CD4-positive, alpha-beta T cell (primary cell): ENCODE measurements around the gene DNAAF8. TPM values are rescaled to one million over a fixed set of nuclear protein-coding genes. Genes with fewer than 3 reads are reported as not detected.
A peak's percentile ranks its signal among the peaks of the same experiment; 100 is the strongest.

Experiments used
- ATAC-seq: fragments of 200-7000 bp; cut with Tn5 transposase; one replicate; pipeline ENCODE4 v1.10.0; 2022; ENCODE audit warnings: mild to moderate bottlenecking; ENCODE audit not compliant: poor library complexity
- CTCF ChIA-PET: fragments of 350-600 bp; sonication (Branson Sonifier 250); formaldehyde crosslinking; loops from one replicate; lab custom pipeline; 2021; ENCODE audit warnings: antibody characterized with exemption, inconsistent platforms; lab: Charles Lee
- POLR2A ChIA-PET: fragments of 350-600 bp; sonication (Branson Sonifier 250); formaldehyde crosslinking; loops from one replicate; lab custom pipeline; 2021; ENCODE audit warnings: antibody characterized with exemption, inconsistent platforms; lab: Charles Lee
- DNase-seq, 14 experiments: peaks; one replicate each; pipeline ENCODE4 v3.0.0-alpha.2; 2013 to 2020; ENCODE audit warnings: mixed read lengths in 2 of 14
- H3K27ac ChIP-seq, 2 donors: one replicate each; pipeline versions ENCODE4 v1.5.1 to v1.7.0; 2013; ENCODE audit warnings: low read length in 2 of 2, low read depth in 1 of 2, mild to moderate bottlenecking in 1 of 2
- H3K27me3 ChIP-seq, 2 experiments: 1 replicate in 1 of 2; 2 replicates in 1 of 2; pipeline versions ENCODE4 v1.6.1 to v1.7.0; 2013; ENCODE audit warnings: low read length in 2 of 2, control low read depth in 1 of 2, mild to moderate bottlenecking in 1 of 2, moderate library complexity in 1 of 2; ENCODE audit not compliant: insufficient read depth in 2 of 2, control insufficient read depth in 1 of 2
- H3K36me3 ChIP-seq: one replicate; pipeline ENCODE4 v1.6.1; 2013; ENCODE audit warnings: low read length, control low read depth; ENCODE audit not compliant: insufficient read depth
- H3K4me1 ChIP-seq: one replicate; pipeline ENCODE4 v1.6.1; 2013; ENCODE audit warnings: low read length, control low read depth; ENCODE audit not compliant: insufficient read depth
- H3K4me3 ChIP-seq: one replicate; pipeline ENCODE4 v1.5.1; 2013; ENCODE audit warnings: mild to moderate bottlenecking, low read length, moderate library complexity
- H3K9me3 ChIP-seq, 2 experiments: 1 replicate in 1 of 2; 2 replicates in 1 of 2; pipeline versions ENCODE4 v1.6.1 to v1.7.0; 2013; ENCODE audit warnings: low read length in 2 of 2, mild to moderate bottlenecking in 2 of 2, control low read depth in 1 of 2, moderate library complexity in 1 of 2; ENCODE audit not compliant: control insufficient read depth in 1 of 2, insufficient read depth in 1 of 2
- H3K27ac Mint-ChIP-seq: one replicate; pipeline ENCODE4 v1.8.0; 2020; ENCODE audit warnings: mixed read lengths
- H3K27me3 Mint-ChIP-seq: one replicate; pipeline ENCODE4 v1.8.0; 2021; ENCODE audit warnings: mixed read lengths
- H3K36me3 Mint-ChIP-seq: one replicate; pipeline ENCODE4 v1.8.0; 2021; ENCODE audit warnings: low read depth, mixed read lengths
- H3K4me1 Mint-ChIP-seq: one replicate; pipeline ENCODE4 v1.8.0; 2021; ENCODE audit warnings: low read depth, mixed read lengths
- H3K4me3 Mint-ChIP-seq: one replicate; pipeline ENCODE4 v1.8.0; 2020; ENCODE audit warnings: mild to moderate bottlenecking, mixed read lengths
- H3K9me3 Mint-ChIP-seq: one replicate; pipeline ENCODE4 v1.8.0; 2020; ENCODE audit warnings: mixed read lengths
- intact Hi-C, 2 experiments: fragments of 100-400 bp; cut with DNase I in 1 of 2; cut with micrococcal nuclease in 1 of 2; formaldehyde crosslinking; loops; one replicate each; pipeline versions ENCODE4 v1.15.1 to v1.9.0; 2023 to 2025; cut with DNase I, micrococcal nuclease
- polyA plus RNA-seq, 2 donors: library from polyadenylated mRNA; unstranded; fragments of 120-200 nt; gene quantifications; one replicate each; pipeline ENCODE4 v1.2.1, GENCODE V29; 2013
- total RNA-seq, 174 experiments: library from RNA in 2 of 174; stranded (reverse) in 2 of 174; gene quantifications; one replicate each; pipeline ENCODE4 v1.2.3 and lab custom pipeline; 2021 to 2026
- TF ChIP-seq, protein P1 (sequence below): fragments of 200-600 bp; IDR thresholded peaks from one replicate; pipeline ENCODE4 v1.8.0; 2022; ENCODE audit warnings: antibody characterized with exemption, mild to moderate bottlenecking

DNAAF8 gene
- total RNA-seq (under 1 TPM in 1 of 2 experiments, not detected in 1; 0.25 TPM), total RNA-seq (lab: John Stamatoyannopoulos, UW) (0 to 0.67 (median 0.22) reads per million in 172 experiments)
- polyA plus RNA-seq (2013, experiment 1 of 2) = 0.42 TPM
- polyA plus RNA-seq (2013, experiment 2 of 2) = 0.44 TPM

DNA sequence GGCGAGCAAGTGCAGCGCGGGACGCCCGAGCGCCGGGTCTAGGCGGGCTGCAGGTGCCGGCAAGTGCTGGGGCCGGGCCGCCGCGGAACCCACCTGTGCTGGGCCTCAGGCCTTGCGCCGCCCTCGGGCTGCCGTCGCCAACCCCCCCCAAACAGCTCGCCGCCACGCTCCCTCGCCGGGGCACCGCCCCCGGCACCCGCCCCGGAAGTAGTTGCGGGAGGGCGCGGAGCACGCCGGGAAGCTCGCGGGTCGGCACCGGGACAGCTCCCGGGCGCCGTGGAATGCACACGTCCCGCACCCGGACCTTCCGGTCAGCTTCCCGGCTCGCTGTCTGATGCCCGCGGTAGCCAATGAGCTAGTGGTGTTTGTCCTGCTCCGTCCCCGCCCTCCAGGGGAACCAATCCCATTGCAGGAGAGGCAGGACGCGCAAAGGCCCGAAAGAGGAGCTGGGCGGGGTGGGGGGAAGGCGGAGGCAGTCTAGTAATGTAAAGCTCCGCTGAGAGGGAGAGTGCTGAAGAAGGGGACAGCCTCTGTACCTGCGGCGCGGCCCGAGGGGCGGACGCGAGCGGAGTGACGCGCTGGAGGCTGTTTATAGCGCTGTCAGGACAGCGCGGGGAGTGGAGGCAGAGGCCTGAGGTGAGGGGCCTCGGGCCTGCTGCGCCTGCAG lies at the start of gene DNAAF8, which contains the start of gene ANKS3:
DNAAF8 (plus strand) TSS at position 475 of the 667 bp plus-strand sequence. CDS start 1,978 bp downstream, outside the sequence.
ANKS3 (minus strand) TSS at position 209 of the 667 bp plus-strand sequence. CDS start 4,122 bp downstream, outside the sequence.
- Mint-ChIP-seq H3K27me3 (no peaks in the 10 kb centered on the region), H3K27ac (peak within 1 kb of the TSS; percentile 90), H3K9me3 (no peaks in the 10 kb centered on the region), H3K4me1 (peaks cover 31% of the 10 kb centered on the region), H3K36me3 (peaks cover 19% of the 10 kb centered on the region), H3K4me3 (peak within 1 kb of the TSS; percentile 98)
- Histone ChIP-seq H3K4me3 (peak within 1 kb of the TSS; percentile 99), H3K36me3 (peaks cover 8% of the 10 kb centered on the region), H3K9me3 (no peaks in the 10 kb centered on the region), H3K4me1 (peaks cover 21% of the 10 kb centered on the region), H3K27ac (peak within 1 kb of the TSS; percentile 68 to 85), H3K27me3 (no peaks in the 10 kb centered on the region)
- ATAC-seq (peak; percentile 76), DNase-seq (peak; percentile 57 to 90 (median 72))
- TF ChIP-seq, protein P1, sequence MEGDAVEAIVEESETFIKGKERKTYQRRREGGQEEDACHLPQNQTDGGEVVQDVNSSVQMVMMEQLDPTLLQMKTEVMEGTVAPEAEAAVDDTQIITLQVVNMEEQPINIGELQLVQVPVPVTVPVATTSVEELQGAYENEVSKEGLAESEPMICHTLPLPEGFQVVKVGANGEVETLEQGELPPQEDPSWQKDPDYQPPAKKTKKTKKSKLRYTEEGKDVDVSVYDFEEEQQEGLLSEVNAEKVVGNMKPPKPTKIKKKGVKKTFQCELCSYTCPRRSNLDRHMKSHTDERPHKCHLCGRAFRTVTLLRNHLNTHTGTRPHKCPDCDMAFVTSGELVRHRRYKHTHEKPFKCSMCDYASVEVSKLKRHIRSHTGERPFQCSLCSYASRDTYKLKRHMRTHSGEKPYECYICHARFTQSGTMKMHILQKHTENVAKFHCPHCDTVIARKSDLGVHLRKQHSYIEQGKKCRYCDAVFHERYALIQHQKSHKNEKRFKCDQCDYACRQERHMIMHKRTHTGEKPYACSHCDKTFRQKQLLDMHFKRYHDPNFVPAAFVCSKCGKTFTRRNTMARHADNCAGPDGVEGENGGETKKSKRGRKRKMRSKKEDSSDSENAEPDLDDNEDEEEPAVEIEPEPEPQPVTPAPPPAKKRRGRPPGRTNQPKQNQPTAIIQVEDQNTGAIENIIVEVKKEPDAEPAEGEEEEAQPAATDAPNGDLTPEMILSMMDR = no peak
- CTCF ChIA-PET = interaction anchor here (0.9 to 1.6 kb wide), 6 partner anchors 40 to 480 kb away, joined by 3 to 7 read pairs (median 4); partner anchors contain the start of genes CDIP1, MGRN1 and ROGDI
- intact Hi-C loops = loop anchor here (1.0 to 10.0 kb wide), 9 partner anchors 33 to 341 kb away; partner anchors contain the start of genes ROGDI (in 2 of the 2), ZNF500 (in 2 of the 2), ALG1 (in 1 of the 2) and GLYR1 (in 1 of the 2)
- POLR2A ChIA-PET = interaction anchor here (0.6 to 3.0 kb wide), 27 partner anchors 9 to 480 kb away, joined by 3 to 61 read pairs (median 4); partner anchors contain the start of genes CDIP1, GLYR1, MGRN1 and NAGPA

- H3K27ac Mint-ChIP-seq = peak overlapping the region; percentile 24
- no peak overlapping the region for H3K27ac ChIP-seq
- TF ChIP-seq, protein P1 = no peak
- H3K36me3 Mint-ChIP-seq = peaks cover 28% of the 10 kb centered on the region
- H3K27me3 ChIP-seq = no peaks in the 10 kb centered on the region
- H3K4me1 Mint-ChIP-seq = peaks cover 5% of the 10 kb centered on the region
- peaks cover 22% of the 10 kb centered on the region for H3K4me1 ChIP-seq
- no peaks in the 10 kb centered on the region for H3K9me3 Mint-ChIP-seq
- intact Hi-C loops = no loop called here
- POLR2A ChIA-PET = no interaction called here
- peak in 2 of 14 experiments; percentile 1 to 13 for DNase-seq
- CTCF ChIA-PET = no interaction called here
- H3K9me3 ChIP-seq = no peaks in the 10 kb centered on the region
- no peak for ATAC-seq
- peaks cover 49% of the 10 kb centered on the region for H3K36me3 ChIP-seq
- no peak overlapping the region for H3K4me3 Mint-ChIP-seq
- no peaks in the 10 kb centered on the region for H3K27me3 Mint-ChIP-seq
- no peak overlapping the region for H3K4me3 ChIP-seq
These were observed 49.6 kb upstream of the DNAAF8 start for GRCh38 chr16:4684763-4685162.

GRCh38 chr16:4685292-4685691 lies 49.0 kb upstream of the DNAAF8 start:
- CTCF ChIA-PET = no interaction called here
- intact Hi-C loops = no loop called here

More at GRCh38 chr16:4685292-4685691, 49.0 kb upstream of the DNAAF8 start:
- peak in 2 of 14 experiments; percentile 2 to 12 for DNase-seq
- no peaks in the 10 kb centered on the region for H3K9me3 Mint-ChIP-seq
- H3K4me3 Mint-ChIP-seq = no peak overlapping the region
- peaks cover 28% of the 10 kb centered on the region for H3K36me3 Mint-ChIP-seq
- no peaks in the 10 kb centered on the region for H3K9me3 ChIP-seq
- ATAC-seq = no peak
- H3K27ac Mint-ChIP-seq = peak overlapping the region; percentile 24
- H3K4me1 ChIP-seq = peaks cover 22% of the 10 kb centered on the region
- H3K27me3 Mint-ChIP-seq = no peaks in the 10 kb centered on the region
- no peak overlapping the region for H3K27ac ChIP-seq
- TF ChIP-seq, protein P1 = no peak
- H3K27me3 ChIP-seq = no peaks in the 10 kb centered on the region
- H3K4me3 ChIP-seq = no peak overlapping the region
- POLR2A ChIA-PET = no interaction called here
- H3K4me1 Mint-ChIP-seq = peaks cover 5% of the 10 kb centered on the region
- H3K36me3 ChIP-seq = peaks cover 47% of the 10 kb centered on the region
